Measurements from ENCODE around the gene ANKRD42.

DNA sequence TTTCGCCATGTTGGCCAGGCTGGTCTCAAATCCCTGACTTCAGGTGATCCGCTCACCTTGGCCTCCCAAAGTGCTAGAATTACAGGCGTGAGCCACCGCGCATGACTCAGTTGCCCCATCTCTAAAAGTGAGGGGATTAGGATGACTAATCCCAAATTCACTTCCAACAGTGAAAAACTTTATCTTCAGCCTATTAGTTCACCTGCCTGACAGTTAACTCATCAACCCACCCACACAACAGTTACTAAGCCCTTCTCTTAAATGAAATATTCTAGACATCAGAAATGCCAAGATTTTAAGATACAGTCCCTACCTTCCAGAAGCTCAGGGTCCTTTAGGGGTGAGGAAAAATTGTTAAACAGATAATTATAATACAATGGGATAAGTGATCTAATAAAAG, 2.0 kb upstream of the ANKRD42 start:
- no peak for TF ChIP-seq TCF12 (IDR thresholded peaks at IDR 0.05)
- TF ChIP-seq, protein P1, sequence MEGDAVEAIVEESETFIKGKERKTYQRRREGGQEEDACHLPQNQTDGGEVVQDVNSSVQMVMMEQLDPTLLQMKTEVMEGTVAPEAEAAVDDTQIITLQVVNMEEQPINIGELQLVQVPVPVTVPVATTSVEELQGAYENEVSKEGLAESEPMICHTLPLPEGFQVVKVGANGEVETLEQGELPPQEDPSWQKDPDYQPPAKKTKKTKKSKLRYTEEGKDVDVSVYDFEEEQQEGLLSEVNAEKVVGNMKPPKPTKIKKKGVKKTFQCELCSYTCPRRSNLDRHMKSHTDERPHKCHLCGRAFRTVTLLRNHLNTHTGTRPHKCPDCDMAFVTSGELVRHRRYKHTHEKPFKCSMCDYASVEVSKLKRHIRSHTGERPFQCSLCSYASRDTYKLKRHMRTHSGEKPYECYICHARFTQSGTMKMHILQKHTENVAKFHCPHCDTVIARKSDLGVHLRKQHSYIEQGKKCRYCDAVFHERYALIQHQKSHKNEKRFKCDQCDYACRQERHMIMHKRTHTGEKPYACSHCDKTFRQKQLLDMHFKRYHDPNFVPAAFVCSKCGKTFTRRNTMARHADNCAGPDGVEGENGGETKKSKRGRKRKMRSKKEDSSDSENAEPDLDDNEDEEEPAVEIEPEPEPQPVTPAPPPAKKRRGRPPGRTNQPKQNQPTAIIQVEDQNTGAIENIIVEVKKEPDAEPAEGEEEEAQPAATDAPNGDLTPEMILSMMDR (IDR thresholded peaks at IDR 0.05): no peak
- TF ChIP-seq SMC3 (IDR thresholded peaks at IDR 0.05; ENCODE audit: low read depth, low read length): no peak
- TF ChIP-seq RXRA (IDR thresholded peaks at IDR 0.05; ENCODE audit: borderline replicate concordance, low read depth): no peak
- no peak for TF ChIP-seq EZH2phosphoT487 (IDR thresholded peaks at IDR 0.05; ENCODE audit: borderline replicate concordance, low read depth)
- no peak for TF ChIP-seq RAD21 (IDR thresholded peaks at IDR 0.05; ENCODE audit: low read length)
- TF ChIP-seq, protein P2, sequence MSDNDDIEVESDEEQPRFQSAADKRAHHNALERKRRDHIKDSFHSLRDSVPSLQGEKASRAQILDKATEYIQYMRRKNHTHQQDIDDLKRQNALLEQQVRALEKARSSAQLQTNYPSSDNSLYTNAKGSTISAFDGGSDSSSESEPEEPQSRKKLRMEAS (IDR thresholded peaks at IDR 0.05; ENCODE audit: low read depth): no peak
- no peak for TF ChIP-seq EP300 (IDR thresholded peaks at IDR 0.05; ENCODE audit: borderline replicate concordance in 1 of 2, low read depth in 1 of 2, low read length in 1 of 2)
- TF ChIP-seq RFX5 (IDR thresholded peaks at IDR 0.05; ENCODE audit: low read length): no peak
